ENCODE measurements around the gene SRBD1.
A peak's percentile ranks its signal among the peaks of the same experiment; 100 is the strongest.

SRBD1 gene

GRCh38 chr2:45441571-45441970 lies 169.5 kb downstream of the SRBD1 start:
- Histone ChIP-seq H3K27me3 (ENCODE audit: low read depth, low read length) (no peaks in the 10 kb centered on the region), H3K4me1 (ENCODE audit: low read length) (peaks cover 8% of the 10 kb centered on the region), H4K20me1 (ENCODE audit: insufficient read depth, low read length) (no peaks in the 10 kb centered on the region), H3K9ac (ENCODE audit: low read length) (no peak overlapping the region), H2AFZ (ENCODE audit: low read depth, low read length) (no peak overlapping the region), H3K27ac (ENCODE audit: low read length) (no peak overlapping the region), H3K9me3 (ENCODE audit: insufficient read depth, low read length) (no peaks in the 10 kb centered on the region), H3K4me3 (ENCODE audit: low read length) (no peak overlapping the region), H3K4me2 (ENCODE audit: low read length) (no peak overlapping the region), H3K79me2 (ENCODE audit: low read length) (no peaks in the 10 kb centered on the region), H3K36me3 (replicated peaks; ENCODE audit: low read depth, low read length) (no peaks in the 10 kb centered on the region)
- no peak for TF ChIP-seq EZH2phosphoT487 (IDR thresholded peaks at IDR 0.05; ENCODE audit: low read depth)
- no peak for TF ChIP-seq CTCF (IDR thresholded peaks at IDR 0.05; ENCODE audit: low read depth, low read length)

GRCh38 chr2:45439788-45440773 lies 171.0 kb downstream of the SRBD1 start:
- no peaks in the 10 kb centered on the region for H3K27me3 ChIP-seq (ENCODE audit: low read depth, low read length)
- no peak overlapping the region for H3K9ac ChIP-seq (ENCODE audit: low read length)
- H4K20me1 ChIP-seq (ENCODE audit: insufficient read depth, low read length): no peaks in the 10 kb centered on the region
- H3K27ac ChIP-seq (ENCODE audit: low read length): no peak overlapping the region
- TF ChIP-seq EZH2phosphoT487 (IDR thresholded peaks at IDR 0.05; ENCODE audit: low read depth) (no peak), CTCF (IDR thresholded peaks at IDR 0.05; ENCODE audit: low read depth, low read length) (peak; percentile 15; the same call in 1 of the 2 replicates)
- no peak overlapping the region for H2AFZ ChIP-seq (ENCODE audit: low read depth, low read length)
- peaks cover 8% of the 10 kb centered on the region for H3K4me1 ChIP-seq (ENCODE audit: low read length)
- H3K36me3 ChIP-seq (replicated peaks; ENCODE audit: low read depth, low read length): no peaks in the 10 kb centered on the region
- H3K4me3 ChIP-seq (ENCODE audit: low read length): no peak overlapping the region
- H3K9me3 ChIP-seq (ENCODE audit: insufficient read depth, low read length): no peaks in the 10 kb centered on the region
- no peaks in the 10 kb centered on the region for H3K79me2 ChIP-seq (ENCODE audit: low read length)
- H3K4me2 ChIP-seq (ENCODE audit: low read length): no peak overlapping the region

GRCh38 chr2:45438872-45439665 lies 172.0 kb downstream of the SRBD1 start:
- no peaks in the 10 kb centered on the region for H3K79me2 ChIP-seq (ENCODE audit: low read length)
- no peaks in the 10 kb centered on the region for H3K36me3 ChIP-seq (replicated peaks; ENCODE audit: low read depth, low read length)
- no peak for TF ChIP-seq EZH2phosphoT487 (IDR thresholded peaks at IDR 0.05; ENCODE audit: low read depth)
- TF ChIP-seq CTCF (IDR thresholded peaks at IDR 0.05; ENCODE audit: low read depth, low read length): no peak
- no peak overlapping the region for H3K9ac ChIP-seq (ENCODE audit: low read length)
- H4K20me1 ChIP-seq (ENCODE audit: insufficient read depth, low read length): no peaks in the 10 kb centered on the region
- H3K4me1 ChIP-seq (ENCODE audit: low read length): peaks cover 8% of the 10 kb centered on the region
- H3K4me2 ChIP-seq (ENCODE audit: low read length): no peak overlapping the region
- no peak overlapping the region for H3K27ac ChIP-seq (ENCODE audit: low read length)
- no peak overlapping the region for H2AFZ ChIP-seq (ENCODE audit: low read depth, low read length)
- no peak overlapping the region for H3K4me3 ChIP-seq (ENCODE audit: low read length)
- H3K27me3 ChIP-seq (ENCODE audit: low read depth, low read length): no peaks in the 10 kb centered on the region
- no peaks in the 10 kb centered on the region for H3K9me3 ChIP-seq (ENCODE audit: insufficient read depth, low read length)

GRCh38 chr2:45436456-45436855 lies 174.6 kb downstream of the SRBD1 start:
- no peaks in the 10 kb centered on the region for H3K4me1 ChIP-seq (ENCODE audit: low read length)
- no peak overlapping the region for H3K4me2 ChIP-seq (ENCODE audit: low read length)
- H3K9ac ChIP-seq (ENCODE audit: low read length): no peak overlapping the region
- no peak overlapping the region for H3K4me3 ChIP-seq (ENCODE audit: low read length)
- H3K36me3 ChIP-seq (replicated peaks; ENCODE audit: low read depth, low read length): no peaks in the 10 kb centered on the region
- H3K27me3 ChIP-seq (ENCODE audit: low read depth, low read length): no peaks in the 10 kb centered on the region
- no peaks in the 10 kb centered on the region for H3K9me3 ChIP-seq (ENCODE audit: insufficient read depth, low read length)
- no peak overlapping the region for H2AFZ ChIP-seq (ENCODE audit: low read depth, low read length)
- no peak overlapping the region for H3K27ac ChIP-seq (ENCODE audit: low read length)
- TF ChIP-seq EZH2phosphoT487 (IDR thresholded peaks at IDR 0.05; ENCODE audit: low read depth) (no peak), CTCF (IDR thresholded peaks at IDR 0.05; ENCODE audit: low read depth, low read length) (no peak)
- H3K79me2 ChIP-seq (ENCODE audit: low read length): no peaks in the 10 kb centered on the region
- H4K20me1 ChIP-seq (ENCODE audit: insufficient read depth, low read length): no peaks in the 10 kb centered on the region

All from OCI-LY3 (cell line).